Body of pancreas (tissue), 4 donors: Measurements from ENCODE around the gene LTBP1.

Experiments used
- POLR2A ChIP-seq, 3 donors: fragments of 450-650 bp; IDR thresholded peaks; one replicate each; pipeline ENCODE4 v1.6.1; 2016; ENCODE audit warnings: antibody characterized with exemption in 3 of 3, mild to moderate bottlenecking in 2 of 3
- TF ChIP-seq, protein P1 (sequence below), 7 experiments: fragments of 450-650 bp in 4 of 7; fragments of 200-600 bp in 3 of 7; sonication (generic) in 3 of 7; IDR thresholded peaks; one replicate each; pipeline ENCODE4 v1.5.1; 2016 to 2019; ENCODE audit warnings: antibody characterized with exemption in 7 of 7

DNA sequence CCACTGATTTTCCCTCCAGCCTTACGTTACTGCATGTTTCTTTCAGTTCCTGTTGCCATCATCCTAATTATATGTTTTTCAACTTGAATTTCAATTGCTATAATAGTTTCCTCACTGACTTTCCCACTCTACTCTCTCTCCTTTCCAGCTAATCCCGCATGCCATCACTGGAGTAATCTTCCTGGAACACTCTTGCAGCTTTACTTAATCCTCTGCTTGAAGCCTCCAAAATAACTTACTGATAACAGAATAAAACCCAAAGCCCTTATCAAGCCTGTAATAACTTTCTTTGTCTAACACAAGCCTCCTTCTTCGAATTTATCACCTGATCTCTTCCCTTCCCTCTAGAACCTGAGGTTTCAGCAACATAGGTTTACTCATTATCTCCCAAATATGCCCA is 237.3 kb downstream of the LTBP1 start:
- no peak for TF ChIP-seq POLR2A (IDR thresholded peaks at IDR 0.05)
- TF ChIP-seq, protein P1, sequence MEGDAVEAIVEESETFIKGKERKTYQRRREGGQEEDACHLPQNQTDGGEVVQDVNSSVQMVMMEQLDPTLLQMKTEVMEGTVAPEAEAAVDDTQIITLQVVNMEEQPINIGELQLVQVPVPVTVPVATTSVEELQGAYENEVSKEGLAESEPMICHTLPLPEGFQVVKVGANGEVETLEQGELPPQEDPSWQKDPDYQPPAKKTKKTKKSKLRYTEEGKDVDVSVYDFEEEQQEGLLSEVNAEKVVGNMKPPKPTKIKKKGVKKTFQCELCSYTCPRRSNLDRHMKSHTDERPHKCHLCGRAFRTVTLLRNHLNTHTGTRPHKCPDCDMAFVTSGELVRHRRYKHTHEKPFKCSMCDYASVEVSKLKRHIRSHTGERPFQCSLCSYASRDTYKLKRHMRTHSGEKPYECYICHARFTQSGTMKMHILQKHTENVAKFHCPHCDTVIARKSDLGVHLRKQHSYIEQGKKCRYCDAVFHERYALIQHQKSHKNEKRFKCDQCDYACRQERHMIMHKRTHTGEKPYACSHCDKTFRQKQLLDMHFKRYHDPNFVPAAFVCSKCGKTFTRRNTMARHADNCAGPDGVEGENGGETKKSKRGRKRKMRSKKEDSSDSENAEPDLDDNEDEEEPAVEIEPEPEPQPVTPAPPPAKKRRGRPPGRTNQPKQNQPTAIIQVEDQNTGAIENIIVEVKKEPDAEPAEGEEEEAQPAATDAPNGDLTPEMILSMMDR (IDR thresholded peaks at IDR 0.05) = no peak
